H1 (cell line): ENCODE data around the gene ELL.

Experiments
- ASH2L ChIP-seq: fragments of 200-600, 300-600 bp; sonication (generic); IDR thresholded peaks from one replicate; pipeline ENCODE4 v1.7.1; 2017; ENCODE audit warnings: low read length
- CBX8 ChIP-seq: fragments of 300-800, 300-1000 bp; sonication (generic); IDR thresholded peaks from 2 replicates; pipeline ENCODE4 v1.7.1; 2016; ENCODE audit warnings: low read depth, low read length, borderline replicate concordance
- GABPA ChIP-seq: IDR thresholded peaks from 2 replicates; pipeline ENCODE4 v1.6.1; 2011; ENCODE audit warnings: mild to moderate bottlenecking, low read length, moderate library complexity, borderline replicate concordance; ENCODE audit not compliant: insufficient read depth
- HDAC2 ChIP-seq, 2 experiments: fragments of 300-600 bp in 1 of 2; sonication (generic) in 1 of 2; IDR thresholded peaks; 2 replicates each; pipeline ENCODE4 v1.6.1; 2011 to 2012; ENCODE audit warnings: low read depth in 2 of 2, low read length in 2 of 2, mild to moderate bottlenecking in 2 of 2, moderate library complexity in 2 of 2, borderline replicate concordance in 1 of 2, inconsistent platforms in 1 of 2
- JUN ChIP-seq: IDR thresholded peaks from 2 replicates; pipeline ENCODE4 v1.6.1; 2011; ENCODE audit warnings: low read depth, mild to moderate bottlenecking, improper control_type of control experiment, low read length
- POLR2A ChIP-seq, 2 experiments: IDR thresholded peaks; 1 replicate in 1 of 2; 2 replicates in 1 of 2; pipeline ENCODE4 v1.6.1; 2011; ENCODE audit warnings: low read depth in 2 of 2, low read length in 2 of 2, mild to moderate bottlenecking in 2 of 2; ENCODE audit errors: control extremely low read depth in 1 of 2
- POLR2AphosphoS5 ChIP-seq: IDR thresholded peaks from 2 replicates; pipeline ENCODE4 v1.6.1; 2011; ENCODE audit warnings: low read depth, low read length
- RNF2 ChIP-seq: fragments of 200-900, 300-1000 bp; sonication (generic); IDR thresholded peaks from 2 replicates; pipeline ENCODE4 v1.7.1; 2016; ENCODE audit warnings: borderline replicate concordance, low read depth, mild to moderate bottlenecking, antibody characterized with exemption, low read length; ENCODE audit not compliant: poor library complexity, severe bottlenecking; ENCODE audit errors: missing control alignments
- SP2 ChIP-seq: IDR thresholded peaks from 2 replicates; pipeline ENCODE4 v1.6.1; 2012; ENCODE audit warnings: mild to moderate bottlenecking, low read length, inconsistent platforms
- SRF ChIP-seq: IDR thresholded peaks from 2 replicates; pipeline ENCODE4 v1.6.1; 2011; ENCODE audit warnings: mild to moderate bottlenecking, low read depth, low read length, moderate library complexity
- YY1 ChIP-seq: IDR thresholded peaks from 2 replicates; pipeline ENCODE4 v1.6.1; 2011; ENCODE audit warnings: low read depth, mild to moderate bottlenecking, low read length
- TF ChIP-seq, protein P1 (sequence below), 3 experiments: IDR thresholded peaks; 1 replicate in 2 of 3; 2 replicates in 1 of 3; pipeline versions ENCODE4 v1.5.1 to v1.6.1; 2011; ENCODE audit warnings: low read length in 3 of 3, mild to moderate bottlenecking in 3 of 3, inconsistent platforms in 2 of 3, low read depth in 1 of 3, moderate library complexity in 1 of 3; ENCODE audit not compliant: insufficient read depth in 1 of 3; ENCODE audit errors: control extremely low read depth in 1 of 3
- TF ChIP-seq, protein P2 (sequence below): fragments of 300-600 bp; sonication (generic); IDR thresholded peaks from 2 replicates; pipeline ENCODE4 v1.7.1; 2012; ENCODE audit warnings: low read length, moderate library complexity, mild to moderate bottlenecking, inconsistent platforms; ENCODE audit not compliant: insufficient replicate concordance

DNA sequence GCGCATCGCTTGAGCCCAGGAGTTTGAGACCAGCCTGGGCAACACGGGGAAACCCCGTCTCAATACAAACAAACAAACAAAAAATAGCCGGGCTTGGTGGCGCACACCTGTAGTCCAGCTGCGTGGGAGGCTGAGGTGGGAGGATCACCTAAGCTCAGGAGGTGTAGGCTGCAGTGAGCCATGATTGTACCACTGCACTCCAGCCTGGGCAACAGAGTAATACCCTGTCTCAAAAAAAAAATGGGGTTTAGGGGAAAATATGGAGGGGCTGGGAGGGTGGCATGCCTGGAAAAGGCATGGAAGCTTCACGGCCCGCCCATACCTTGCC lies 82.0 kb downstream of the ELL start:
- TF ChIP-seq SRF (no peak), ASH2L (no peak), POLR2A (IDR thresholded peaks at IDR 0.05; ENCODE audit: control extremely low read depth in 1 of 2, low read depth in 2 of 2, low read length in 2 of 2) (no peak), SP2 (no peak), YY1 (no peak), HDAC2 (IDR thresholded peaks at IDR 0.05; ENCODE audit: borderline replicate concordance in 1 of 2, low read depth in 2 of 2, low read length in 2 of 2) (no peak), RNF2 (no peak), POLR2AphosphoS5 (no peak), JUN (no peak), GABPA (no peak), CBX8 (no peak)
- TF ChIP-seq, protein P1, sequence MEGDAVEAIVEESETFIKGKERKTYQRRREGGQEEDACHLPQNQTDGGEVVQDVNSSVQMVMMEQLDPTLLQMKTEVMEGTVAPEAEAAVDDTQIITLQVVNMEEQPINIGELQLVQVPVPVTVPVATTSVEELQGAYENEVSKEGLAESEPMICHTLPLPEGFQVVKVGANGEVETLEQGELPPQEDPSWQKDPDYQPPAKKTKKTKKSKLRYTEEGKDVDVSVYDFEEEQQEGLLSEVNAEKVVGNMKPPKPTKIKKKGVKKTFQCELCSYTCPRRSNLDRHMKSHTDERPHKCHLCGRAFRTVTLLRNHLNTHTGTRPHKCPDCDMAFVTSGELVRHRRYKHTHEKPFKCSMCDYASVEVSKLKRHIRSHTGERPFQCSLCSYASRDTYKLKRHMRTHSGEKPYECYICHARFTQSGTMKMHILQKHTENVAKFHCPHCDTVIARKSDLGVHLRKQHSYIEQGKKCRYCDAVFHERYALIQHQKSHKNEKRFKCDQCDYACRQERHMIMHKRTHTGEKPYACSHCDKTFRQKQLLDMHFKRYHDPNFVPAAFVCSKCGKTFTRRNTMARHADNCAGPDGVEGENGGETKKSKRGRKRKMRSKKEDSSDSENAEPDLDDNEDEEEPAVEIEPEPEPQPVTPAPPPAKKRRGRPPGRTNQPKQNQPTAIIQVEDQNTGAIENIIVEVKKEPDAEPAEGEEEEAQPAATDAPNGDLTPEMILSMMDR (IDR thresholded peaks at IDR 0.05; ENCODE audit: control extremely low read depth in 1 of 3, insufficient read depth in 1 of 3, low read depth in 1 of 3, low read length in 3 of 3) = no peak
- TF ChIP-seq, protein P2, sequence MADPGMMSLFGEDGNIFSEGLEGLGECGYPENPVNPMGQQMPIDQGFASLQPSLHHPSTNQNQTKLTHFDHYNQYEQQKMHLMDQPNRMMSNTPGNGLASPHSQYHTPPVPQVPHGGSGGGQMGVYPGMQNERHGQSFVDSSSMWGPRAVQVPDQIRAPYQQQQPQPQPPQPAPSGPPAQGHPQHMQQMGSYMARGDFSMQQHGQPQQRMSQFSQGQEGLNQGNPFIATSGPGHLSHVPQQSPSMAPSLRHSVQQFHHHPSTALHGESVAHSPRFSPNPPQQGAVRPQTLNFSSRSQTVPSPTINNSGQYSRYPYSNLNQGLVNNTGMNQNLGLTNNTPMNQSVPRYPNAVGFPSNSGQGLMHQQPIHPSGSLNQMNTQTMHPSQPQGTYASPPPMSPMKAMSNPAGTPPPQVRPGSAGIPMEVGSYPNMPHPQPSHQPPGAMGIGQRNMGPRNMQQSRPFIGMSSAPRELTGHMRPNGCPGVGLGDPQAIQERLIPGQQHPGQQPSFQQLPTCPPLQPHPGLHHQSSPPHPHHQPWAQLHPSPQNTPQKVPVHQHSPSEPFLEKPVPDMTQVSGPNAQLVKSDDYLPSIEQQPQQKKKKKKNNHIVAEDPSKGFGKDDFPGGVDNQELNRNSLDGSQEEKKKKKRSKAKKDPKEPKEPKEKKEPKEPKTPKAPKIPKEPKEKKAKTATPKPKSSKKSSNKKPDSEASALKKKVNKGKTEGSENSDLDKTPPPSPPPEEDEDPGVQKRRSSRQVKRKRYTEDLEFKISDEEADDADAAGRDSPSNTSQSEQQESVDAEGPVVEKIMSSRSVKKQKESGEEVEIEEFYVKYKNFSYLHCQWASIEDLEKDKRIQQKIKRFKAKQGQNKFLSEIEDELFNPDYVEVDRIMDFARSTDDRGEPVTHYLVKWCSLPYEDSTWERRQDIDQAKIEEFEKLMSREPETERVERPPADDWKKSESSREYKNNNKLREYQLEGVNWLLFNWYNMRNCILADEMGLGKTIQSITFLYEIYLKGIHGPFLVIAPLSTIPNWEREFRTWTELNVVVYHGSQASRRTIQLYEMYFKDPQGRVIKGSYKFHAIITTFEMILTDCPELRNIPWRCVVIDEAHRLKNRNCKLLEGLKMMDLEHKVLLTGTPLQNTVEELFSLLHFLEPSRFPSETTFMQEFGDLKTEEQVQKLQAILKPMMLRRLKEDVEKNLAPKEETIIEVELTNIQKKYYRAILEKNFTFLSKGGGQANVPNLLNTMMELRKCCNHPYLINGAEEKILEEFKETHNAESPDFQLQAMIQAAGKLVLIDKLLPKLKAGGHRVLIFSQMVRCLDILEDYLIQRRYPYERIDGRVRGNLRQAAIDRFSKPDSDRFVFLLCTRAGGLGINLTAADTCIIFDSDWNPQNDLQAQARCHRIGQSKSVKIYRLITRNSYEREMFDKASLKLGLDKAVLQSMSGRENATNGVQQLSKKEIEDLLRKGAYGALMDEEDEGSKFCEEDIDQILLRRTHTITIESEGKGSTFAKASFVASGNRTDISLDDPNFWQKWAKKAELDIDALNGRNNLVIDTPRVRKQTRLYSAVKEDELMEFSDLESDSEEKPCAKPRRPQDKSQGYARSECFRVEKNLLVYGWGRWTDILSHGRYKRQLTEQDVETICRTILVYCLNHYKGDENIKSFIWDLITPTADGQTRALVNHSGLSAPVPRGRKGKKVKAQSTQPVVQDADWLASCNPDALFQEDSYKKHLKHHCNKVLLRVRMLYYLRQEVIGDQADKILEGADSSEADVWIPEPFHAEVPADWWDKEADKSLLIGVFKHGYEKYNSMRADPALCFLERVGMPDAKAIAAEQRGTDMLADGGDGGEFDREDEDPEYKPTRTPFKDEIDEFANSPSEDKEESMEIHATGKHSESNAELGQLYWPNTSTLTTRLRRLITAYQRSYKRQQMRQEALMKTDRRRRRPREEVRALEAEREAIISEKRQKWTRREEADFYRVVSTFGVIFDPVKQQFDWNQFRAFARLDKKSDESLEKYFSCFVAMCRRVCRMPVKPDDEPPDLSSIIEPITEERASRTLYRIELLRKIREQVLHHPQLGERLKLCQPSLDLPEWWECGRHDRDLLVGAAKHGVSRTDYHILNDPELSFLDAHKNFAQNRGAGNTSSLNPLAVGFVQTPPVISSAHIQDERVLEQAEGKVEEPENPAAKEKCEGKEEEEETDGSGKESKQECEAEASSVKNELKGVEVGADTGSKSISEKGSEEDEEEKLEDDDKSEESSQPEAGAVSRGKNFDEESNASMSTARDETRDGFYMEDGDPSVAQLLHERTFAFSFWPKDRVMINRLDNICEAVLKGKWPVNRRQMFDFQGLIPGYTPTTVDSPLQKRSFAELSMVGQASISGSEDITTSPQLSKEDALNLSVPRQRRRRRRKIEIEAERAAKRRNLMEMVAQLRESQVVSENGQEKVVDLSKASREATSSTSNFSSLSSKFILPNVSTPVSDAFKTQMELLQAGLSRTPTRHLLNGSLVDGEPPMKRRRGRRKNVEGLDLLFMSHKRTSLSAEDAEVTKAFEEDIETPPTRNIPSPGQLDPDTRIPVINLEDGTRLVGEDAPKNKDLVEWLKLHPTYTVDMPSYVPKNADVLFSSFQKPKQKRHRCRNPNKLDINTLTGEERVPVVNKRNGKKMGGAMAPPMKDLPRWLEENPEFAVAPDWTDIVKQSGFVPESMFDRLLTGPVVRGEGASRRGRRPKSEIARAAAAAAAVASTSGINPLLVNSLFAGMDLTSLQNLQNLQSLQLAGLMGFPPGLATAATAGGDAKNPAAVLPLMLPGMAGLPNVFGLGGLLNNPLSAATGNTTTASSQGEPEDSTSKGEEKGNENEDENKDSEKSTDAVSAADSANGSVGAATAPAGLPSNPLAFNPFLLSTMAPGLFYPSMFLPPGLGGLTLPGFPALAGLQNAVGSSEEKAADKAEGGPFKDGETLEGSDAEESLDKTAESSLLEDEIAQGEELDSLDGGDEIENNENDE = no peak
